HCT116 (cell line): ENCODE measurements around the gene PPP6R3. TPM values are rescaled to one million over a fixed set of nuclear protein-coding genes. Genes with fewer than 3 reads are reported as not detected.

Experiments used
- ATAC-seq: fragments of 200-7000 bp; cut with Tn5 transposase; 2 replicates; pipeline ENCODE4 v1.9.1; 2020; ENCODE audit warnings: mild to moderate bottlenecking, moderate library complexity
- BruUV-seq: library from RNA; stranded (reverse); fragments of 400-500 nt; replicated peaks from 2 replicates; lab custom pipeline; 2021; lab: Mats Ljungman, UMichigan
- CTCF ChIA-PET: fragments of 300-600 bp; sonication (Branson Sonifier 250); formaldehyde crosslinking; loops from one replicate; lab custom pipeline; 2021; ENCODE audit warnings: antibody characterized with exemption; lab: Charles Lee
- POLR2A ChIA-PET: fragments of 300-600, 350-600 bp; sonication (Branson Sonifier 250); formaldehyde crosslinking; loops from one replicate; lab custom pipeline; 2021; ENCODE audit warnings: antibody characterized with exemption; lab: Charles Lee
- RAD21 ChIA-PET, 2 experiments: fragments of 300-600 bp; sonication (Branson Sonifier 250); formaldehyde crosslinking; loops; one replicate each; lab custom pipeline; 2023; ENCODE audit warnings: low total read pairs in 2 of 2; ENCODE audit not compliant: uncharacterized antibody in 2 of 2, unreplicated experiment in 2 of 2, low non-redundant PET in 1 of 2; lab: Charles Lee
- DNase-seq: peaks from one replicate; pipeline ENCODE4 v3.0.0-alpha.2; 2010; ENCODE audit warnings: low read depth, low spot score
- H2AFZ ChIP-seq: fragments of 200-600 bp; shearing (Covaris generic), sonication (generic); 2 replicates; pipeline ENCODE4 v1.6.1; 2017; ENCODE audit warnings: low read depth, mixed run types, mixed read lengths, antibody characterized with exemption, low read length; ENCODE audit not compliant: poor library complexity, severe bottlenecking
- H3K27ac ChIP-seq: 2 replicates; pipeline ENCODE4 v1.5.1; 2012; ENCODE audit warnings: low read depth, low read length
- H3K27me3 ChIP-seq: fragments of 200-600 bp; sonication (generic); 2 replicates; pipeline ENCODE4 v1.6.1; 2016; ENCODE audit warnings: mixed run types, low read length, mixed read lengths; ENCODE audit not compliant: insufficient read depth
- H3K36me3 ChIP-seq, 2 experiments: fragments of 200-500 bp in 1 of 2; fragments of 200-600 bp in 1 of 2; sonication (Bioruptor generic) in 1 of 2; sonication (generic) in 1 of 2; 2 replicates each; pipeline versions ENCODE4 v1.5.1 to v1.6.1; 2014 to 2016; ENCODE audit warnings: low read length in 2 of 2, inconsistent platforms in 1 of 2, mixed read lengths in 1 of 2, mixed run types in 1 of 2; ENCODE audit not compliant: insufficient read depth in 2 of 2, control insufficient read depth in 1 of 2
- H3K4me1 ChIP-seq, 2 experiments: fragments of 200-600 bp in 1 of 2; sonication (generic) in 1 of 2; 2 replicates each; pipeline versions ENCODE4 v1.5.1 to v1.6.1; 2012 to 2017; ENCODE audit warnings: low read length in 2 of 2, inconsistent platforms in 1 of 2, mild to moderate bottlenecking in 1 of 2, mixed read lengths in 1 of 2, mixed run types in 1 of 2, moderate library complexity in 1 of 2; ENCODE audit not compliant: insufficient read depth in 2 of 2, control insufficient read depth in 1 of 2
- H3K4me2 ChIP-seq: fragments of 200-600 bp; sonication (generic); 2 replicates; pipeline ENCODE4 v1.6.1; 2017; ENCODE audit warnings: mixed run types, low read length, mixed read lengths
- H3K4me3 ChIP-seq, 2 experiments: fragments of 200-600 bp in 1 of 2; sonication (generic) in 1 of 2; replicated peaks in 1 of 2; 2 replicates each; pipeline ENCODE4 v1.5.1; 2011 to 2016; ENCODE audit warnings: low read length in 2 of 2, control low read depth in 1 of 2, low read depth in 1 of 2, mild to moderate bottlenecking in 1 of 2, mixed read lengths in 1 of 2, mixed run types in 1 of 2
- H3K79me2 ChIP-seq: fragments of 200-600 bp; sonication (generic); 2 replicates; pipeline ENCODE4 v1.6.1; 2017; ENCODE audit warnings: mild to moderate bottlenecking, mixed run types, low read length, moderate library complexity, mixed read lengths; ENCODE audit not compliant: insufficient read depth
- H3K9ac ChIP-seq: fragments of 200-600 bp; sonication (generic); 2 replicates; pipeline ENCODE4 v1.6.1; 2016; ENCODE audit warnings: low read length, mixed read lengths
- H3K9me2 ChIP-seq: fragments of 200-600 bp; sonication (generic), shearing (Covaris generic); 2 replicates; pipeline ENCODE4 v1.6.1; 2017; ENCODE audit warnings: mixed run types, mild to moderate bottlenecking, moderate library complexity; ENCODE audit not compliant: insufficient read depth
- H3K9me3 ChIP-seq, 2 experiments: fragments of 200-500 bp in 1 of 2; fragments of 200-600 bp in 1 of 2; sonication (Bioruptor generic) in 1 of 2; sonication (generic) in 1 of 2; 2 replicates each; pipeline ENCODE4 v1.6.1; 2014 to 2017; ENCODE audit warnings: low read length in 2 of 2, mixed read lengths in 2 of 2, inconsistent platforms in 1 of 2, low read depth in 1 of 2, mild to moderate bottlenecking in 1 of 2, mixed run types in 1 of 2, moderate library complexity in 1 of 2; ENCODE audit not compliant: control insufficient read depth in 1 of 2, insufficient read depth in 1 of 2
- H4K20me1 ChIP-seq: fragments of 200-600 bp; sonication (generic), shearing (Covaris generic); 2 replicates; pipeline ENCODE4 v1.6.1; 2017; ENCODE audit warnings: mixed run types, mild to moderate bottlenecking, moderate library complexity; ENCODE audit not compliant: insufficient read depth
- CBX3 ChIP-seq: IDR thresholded peaks from 2 replicates; pipeline ENCODE4 v1.6.1; 2012; ENCODE audit warnings: low read depth
- CEBPB ChIP-seq: IDR thresholded peaks from 2 replicates; pipeline ENCODE4 v1.6.1; 2012; ENCODE audit warnings: low read depth
- EZH2 ChIP-seq: fragments of 200-600 bp; sonication (generic); IDR thresholded peaks from 2 replicates; pipeline ENCODE4 v1.6.1; 2017; ENCODE audit warnings: antibody characterized with exemption, mixed run types
- EZH2phosphoT487 ChIP-seq: fragments of 200-600 bp; IDR thresholded peaks from 2 replicates; pipeline ENCODE4 v1.6.1; 2018; ENCODE audit warnings: antibody characterized with exemption, borderline replicate concordance
- JUND ChIP-seq: IDR thresholded peaks from 2 replicates; pipeline ENCODE4 v1.6.1; 2012
- POLR2AphosphoS5 ChIP-seq: IDR thresholded peaks from 2 replicates; pipeline ENCODE4 v1.6.1; 2011; ENCODE audit warnings: mild to moderate bottlenecking, low read depth, low read length, moderate library complexity
- RAD21 ChIP-seq: IDR thresholded peaks from 2 replicates; pipeline ENCODE4 v1.6.1; 2012; ENCODE audit warnings: low read depth, mild to moderate bottlenecking
- SIN3A ChIP-seq: IDR thresholded peaks from 2 replicates; pipeline ENCODE4 v1.6.1; 2012; ENCODE audit warnings: low read depth
- SP1 ChIP-seq: IDR thresholded peaks from 2 replicates; pipeline ENCODE4 v1.6.1; 2012; ENCODE audit warnings: low read depth
- SRF ChIP-seq: IDR thresholded peaks from 2 replicates; pipeline ENCODE4 v1.6.1; 2012; ENCODE audit warnings: low read depth
- TCF7L2 ChIP-seq: IDR thresholded peaks from 2 replicates; pipeline ENCODE4 v1.7.0; 2011; ENCODE audit warnings: borderline replicate concordance, inconsistent platforms; ENCODE audit not compliant: insufficient read depth, insufficient read length; ENCODE audit errors: extremely low read depth
- YY1 ChIP-seq: IDR thresholded peaks from 2 replicates; pipeline ENCODE4 v1.6.1; 2011; ENCODE audit warnings: low read length, low read depth, moderate library complexity, mild to moderate bottlenecking; ENCODE audit not compliant: insufficient replicate concordance; ENCODE audit errors: extremely low read depth
- ZFX ChIP-seq: fragments of 450-650 bp; IDR thresholded peaks from 2 replicates; pipeline ENCODE4 v1.6.1; 2017
- ZNF274 ChIP-seq: fragments of 200-500 bp; sonication (Bioruptor generic); IDR thresholded peaks from 2 replicates; pipeline ENCODE4 v1.6.1; 2014; ENCODE audit warnings: mild to moderate bottlenecking, low read depth, low read length, inconsistent platforms
- intact Hi-C: fragments of 100-400 bp; cut with micrococcal nuclease; formaldehyde crosslinking; loops from 2 replicates; pipeline ENCODE4 v1.10.0; 2022
- total RNA-seq: library from RNA; stranded (reverse); gene quantifications from one replicate; pipeline ENCODE4 v1.2.1, GENCODE V29; 2021; ENCODE audit not compliant: unreplicated experiment
- TF ChIP-seq, protein P1 (sequence below): IDR thresholded peaks from 2 replicates; pipeline ENCODE4 v1.6.1; 2012
- TF ChIP-seq, protein P2 (sequence below), 3 experiments: fragments of 200-600 bp in 1 of 3; sonication (generic) in 1 of 3; IDR thresholded peaks in 2 of 3; conservative IDR thresholded peaks in 1 of 3; 2 replicates each; pipeline ENCODE4 v1.5.1; 2012 to 2017; ENCODE audit warnings: low read depth in 2 of 3, low read length in 2 of 3, antibody characterized with exemption in 1 of 3, borderline replicate concordance in 1 of 3, control low read depth in 1 of 3, mild to moderate bottlenecking in 1 of 3, mixed read lengths in 1 of 3, mixed run types in 1 of 3, moderate library complexity in 1 of 3; ENCODE audit not compliant: insufficient read depth in 1 of 3

PPP6R3 gene
- total RNA-seq, 1 experiment from 2014 or later: 113 TPM

DNA sequence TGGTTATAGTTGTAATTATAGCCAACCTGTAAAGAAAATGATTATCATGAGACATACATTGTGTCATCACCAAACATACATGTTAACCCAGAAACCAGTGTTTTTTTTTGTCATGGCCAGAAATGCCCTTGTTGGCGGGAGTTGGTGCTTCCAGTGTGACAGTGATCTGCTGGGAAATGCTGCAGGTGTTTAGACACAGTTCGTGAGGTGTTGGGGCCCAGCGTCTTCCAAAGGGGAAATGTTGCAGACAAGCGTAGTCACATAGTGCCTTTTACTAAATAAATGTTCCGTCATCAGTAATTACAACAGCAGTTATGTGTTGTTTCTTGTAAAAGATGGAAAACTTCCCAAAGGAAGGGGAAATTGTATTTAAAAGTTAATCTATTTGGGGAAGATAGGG lies 131.2 kb downstream of the PPP6R3 start (continued):
- TF ChIP-seq ZNF274 (no peak), TCF7L2 (no peak), CBX3 (no peak), SRF (no peak)

DNA sequence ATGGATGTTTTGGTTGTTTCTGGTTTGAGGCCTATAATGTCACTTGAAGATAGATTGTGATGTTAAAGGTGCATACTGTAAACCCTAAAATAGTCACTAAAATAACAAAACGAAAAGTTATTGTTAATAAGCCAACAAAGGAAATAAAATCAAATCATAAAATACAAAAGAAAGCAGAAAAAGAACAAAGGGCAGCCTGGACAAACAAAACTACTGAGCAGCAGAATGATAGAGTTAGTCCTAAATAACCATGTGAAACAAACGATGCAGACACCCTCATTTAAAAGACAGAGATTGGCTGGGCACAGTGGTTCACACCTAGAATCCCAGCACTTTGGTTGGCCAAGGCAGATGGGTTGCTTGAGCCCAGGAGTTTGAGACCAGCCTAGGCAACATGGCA lies 132.9 kb downstream of the PPP6R3 start:
- Histone ChIP-seq H3K4me1 (no peaks in the 10 kb centered on the region), H3K9me3 (no peaks in the 10 kb centered on the region), H3K27ac (no peak overlapping the region), H3K4me3 (no peak overlapping the region), H3K36me3 (peaks cover 49 to 51% of the 10 kb centered on the region in 2 experiments; a peak in 3 of 4 replicates), H2AFZ (no peak overlapping the region), H3K9me2 (no peaks in the 10 kb centered on the region), H4K20me1 (no peaks in the 10 kb centered on the region), H3K9ac (no peak overlapping the region), H3K27me3 (no peaks in the 10 kb centered on the region), H3K79me2 (peaks cover 8% of the 10 kb centered on the region; the same call in 1 of the 2 replicates), H3K4me2 (no peak overlapping the region)
- intact Hi-C loops: no loop called here
- CTCF ChIA-PET: no interaction called here
- no TSS peak for BruUV-seq
- RAD21 ChIA-PET: no interaction called here
- POLR2A ChIA-PET: no interaction called here
- ATAC-seq (no peak), DNase-seq (no peak)
- TF ChIP-seq ZNF274: no peak
- no peak for TF ChIP-seq SRF

DNA sequence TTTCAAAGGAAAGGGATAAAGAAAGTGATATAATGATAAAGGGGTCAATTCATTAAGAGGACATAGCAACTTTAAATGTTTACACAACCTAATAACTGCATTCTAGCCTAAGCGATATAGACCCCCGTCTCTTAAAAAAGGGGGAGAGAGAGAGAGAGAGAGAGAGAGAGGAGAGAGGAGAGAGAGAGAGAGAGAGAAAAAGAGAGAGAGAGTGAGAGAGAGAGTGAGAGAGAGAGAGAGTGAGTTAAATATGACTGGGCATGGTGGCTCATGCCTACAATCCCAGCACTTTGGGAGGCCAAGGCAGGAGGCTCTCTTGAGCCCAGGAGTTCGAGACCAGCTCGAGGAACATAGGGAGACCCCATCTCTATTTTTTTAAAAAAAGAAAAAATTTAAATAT lies 133.6 kb downstream of the PPP6R3 start:
- no peaks in the 10 kb centered on the region for H3K4me1 ChIP-seq
- no peak overlapping the region for H3K27ac ChIP-seq
- no peak overlapping the region for H3K4me3 ChIP-seq
- no peaks in the 10 kb centered on the region for H3K27me3 ChIP-seq
- CTCF ChIA-PET: no interaction called here
- peaks cover 13% of the 10 kb centered on the region; the same call in 1 of the 2 replicates for H3K79me2 ChIP-seq
- RAD21 ChIA-PET: no interaction called here
- TF ChIP-seq ZFX (no peak), CEBPB (no peak), EZH2phosphoT487 (no peak), EZH2 (no peak), SP1 (no peak), RAD21 (no peak), YY1 (no peak), SRF (no peak), TCF7L2 (no peak), JUND (no peak), POLR2AphosphoS5 (no peak), SIN3A (no peak), ZNF274 (no peak)
- TF ChIP-seq, protein P1, sequence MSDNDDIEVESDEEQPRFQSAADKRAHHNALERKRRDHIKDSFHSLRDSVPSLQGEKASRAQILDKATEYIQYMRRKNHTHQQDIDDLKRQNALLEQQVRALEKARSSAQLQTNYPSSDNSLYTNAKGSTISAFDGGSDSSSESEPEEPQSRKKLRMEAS: no peak
- TF ChIP-seq, protein P2, sequence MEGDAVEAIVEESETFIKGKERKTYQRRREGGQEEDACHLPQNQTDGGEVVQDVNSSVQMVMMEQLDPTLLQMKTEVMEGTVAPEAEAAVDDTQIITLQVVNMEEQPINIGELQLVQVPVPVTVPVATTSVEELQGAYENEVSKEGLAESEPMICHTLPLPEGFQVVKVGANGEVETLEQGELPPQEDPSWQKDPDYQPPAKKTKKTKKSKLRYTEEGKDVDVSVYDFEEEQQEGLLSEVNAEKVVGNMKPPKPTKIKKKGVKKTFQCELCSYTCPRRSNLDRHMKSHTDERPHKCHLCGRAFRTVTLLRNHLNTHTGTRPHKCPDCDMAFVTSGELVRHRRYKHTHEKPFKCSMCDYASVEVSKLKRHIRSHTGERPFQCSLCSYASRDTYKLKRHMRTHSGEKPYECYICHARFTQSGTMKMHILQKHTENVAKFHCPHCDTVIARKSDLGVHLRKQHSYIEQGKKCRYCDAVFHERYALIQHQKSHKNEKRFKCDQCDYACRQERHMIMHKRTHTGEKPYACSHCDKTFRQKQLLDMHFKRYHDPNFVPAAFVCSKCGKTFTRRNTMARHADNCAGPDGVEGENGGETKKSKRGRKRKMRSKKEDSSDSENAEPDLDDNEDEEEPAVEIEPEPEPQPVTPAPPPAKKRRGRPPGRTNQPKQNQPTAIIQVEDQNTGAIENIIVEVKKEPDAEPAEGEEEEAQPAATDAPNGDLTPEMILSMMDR (IDR thresholded peaks at IDR 0.05 in 2 of 3, conservative IDR thresholded peaks at IDR 0.05 in 1 of 3; ENCODE audit: borderline replicate concordance in 1 of 3, insufficient read depth in 1 of 3, low read depth in 2 of 3, low read length in 2 of 3): no peak
- TF ChIP-seq, all 23 proteins: peak for 0
- Histone ChIP-seq H4K20me1 (no peaks in the 10 kb centered on the region), H3K9me2 (no peaks in the 10 kb centered on the region), H3K9ac (no peak overlapping the region), H3K36me3 (peaks cover 54 to 58% of the 10 kb centered on the region in 2 experiments; a peak in 3 of 4 replicates), H3K4me2 (no peak overlapping the region), H3K9me3 (no peaks in the 10 kb centered on the region), H2AFZ (no peak overlapping the region)
- ATAC-seq (no peak), DNase-seq (no peak)
- POLR2A ChIA-PET: no interaction called here
- no TSS peak for BruUV-seq
- intact Hi-C loops: no loop called here
